ENCODE data around the gene PITPNC1.

GRCh38 chr17:67390646-67391361, 13.7 kb downstream of the PITPNC1 start:
- TF ChIP-seq CTCF (conservative IDR thresholded peaks at IDR 0.05; ENCODE audit: low read depth, low read length), result peak; percentile 40
- no peak for TF ChIP-seq EZH2 (IDR thresholded peaks at IDR 0.05; ENCODE audit: low read length, unreplicated experiment)
- TF ChIP-seq EZH2phosphoT487 (IDR thresholded peaks at IDR 0.05; ENCODE audit: borderline replicate concordance, low read length), result no peak

All from PC-3 (cell line).